GM18867 (cell line): ENCODE results near the gene LPCAT2.

Source experiments
- ATAC-seq: cut with Tn5 transposase; IDR thresholded peaks from one replicate; pipeline ENCODE4 v1.9.1; 2021; ENCODE audit warnings: mild to moderate bottlenecking, moderate library complexity; ENCODE audit not compliant: unreplicated experiment

The LPCAT2 gene

DNA sequence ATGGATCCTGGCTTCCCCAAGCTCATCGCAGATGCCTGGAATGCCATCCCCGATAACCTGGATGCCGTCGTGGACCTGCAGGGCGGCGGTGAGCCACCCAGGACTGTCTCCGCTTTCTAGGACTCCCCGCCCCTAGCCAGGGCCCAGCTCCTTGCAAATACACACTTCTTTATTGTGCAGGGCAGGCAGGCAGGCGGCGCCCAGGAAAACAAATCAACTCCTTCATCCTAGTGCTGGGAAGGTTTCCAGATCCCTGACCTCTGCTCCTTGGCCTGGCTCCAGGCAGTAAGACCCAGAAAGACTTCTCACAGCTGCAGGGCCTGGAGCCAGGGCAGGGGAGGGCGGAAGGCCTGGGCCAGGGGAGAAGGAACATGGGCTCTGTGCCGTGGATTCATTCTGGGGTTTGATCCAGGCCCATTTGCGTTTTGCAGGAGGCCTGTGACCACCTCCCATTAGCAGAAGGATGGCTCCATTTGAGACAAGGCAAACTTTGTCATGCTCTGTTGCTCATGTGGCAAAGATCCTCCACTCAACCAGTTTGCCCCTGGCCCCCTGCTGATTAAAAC is 6.0 kb upstream of the LPCAT2 start:
- no peak for ATAC-seq

DNA sequence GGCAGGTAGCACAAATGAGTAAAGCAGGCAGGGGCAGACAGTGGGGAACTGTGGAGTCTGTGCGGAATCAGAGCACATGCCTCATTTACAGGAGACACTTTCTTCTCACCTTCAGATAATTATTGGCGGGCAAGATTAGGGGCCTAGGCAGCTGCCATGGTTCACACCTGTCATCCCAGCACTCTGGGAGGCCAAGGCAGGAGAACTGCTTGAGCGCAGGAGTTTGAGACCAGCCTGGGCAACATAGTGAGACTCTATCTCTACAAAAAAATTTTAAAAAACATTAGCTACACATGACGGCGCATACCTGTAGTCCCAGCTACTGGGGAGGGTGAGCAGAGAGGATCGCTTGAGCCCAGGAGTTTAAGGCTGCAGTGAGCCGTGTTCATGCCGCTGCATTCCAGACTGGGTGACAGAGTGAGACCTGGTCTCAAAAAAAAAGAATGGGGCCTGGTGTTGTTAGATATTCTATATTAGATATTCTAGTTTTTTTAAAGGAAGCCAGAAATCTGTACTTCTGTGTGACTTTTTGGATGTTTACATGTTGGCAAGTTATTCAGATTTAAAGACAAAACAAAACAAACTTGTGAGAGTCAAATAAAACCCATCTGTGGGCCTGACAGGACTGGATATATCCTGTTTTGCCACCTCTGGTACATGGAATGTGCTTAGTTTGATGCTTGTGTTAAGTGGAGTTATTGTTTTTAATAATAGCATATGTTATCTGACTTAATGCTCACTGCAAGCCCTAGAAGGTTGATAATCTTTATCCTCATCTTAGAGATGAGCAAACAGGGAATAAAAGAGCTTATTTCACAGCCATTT is 4.9 kb upstream of the LPCAT2 start:
- ATAC-seq = no peak

DNA sequence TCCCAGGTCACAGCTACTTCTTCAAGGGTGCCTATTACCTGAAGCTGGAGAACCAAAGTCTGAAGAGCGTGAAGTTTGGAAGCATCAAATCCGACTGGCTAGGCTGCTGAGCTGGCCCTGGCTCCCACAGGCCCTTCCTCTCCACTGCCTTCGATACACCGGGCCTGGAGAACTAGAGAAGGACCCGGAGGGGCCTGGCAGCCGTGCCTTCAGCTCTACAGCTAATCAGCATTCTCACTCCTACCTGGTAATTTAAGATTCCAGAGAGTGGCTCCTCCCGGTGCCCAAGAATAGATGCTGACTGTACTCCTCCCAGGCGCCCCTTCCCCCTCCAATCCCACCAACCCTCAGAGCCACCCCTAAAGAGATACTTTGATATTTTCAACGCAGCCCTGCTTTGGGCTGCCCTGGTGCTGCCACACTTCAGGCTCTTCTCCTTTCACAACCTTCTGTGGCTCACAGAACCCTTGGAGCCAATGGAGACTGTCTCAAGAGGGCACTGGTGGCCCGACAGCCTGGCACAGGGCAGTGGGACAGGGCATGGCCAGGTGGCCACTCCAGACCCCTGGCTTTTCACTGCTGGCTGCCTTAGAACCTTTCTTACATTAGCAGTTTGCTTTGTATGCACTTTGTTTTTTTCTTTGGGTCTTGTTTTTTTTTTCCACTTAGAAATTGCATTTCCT is 3.4 kb upstream of the LPCAT2 start:
- no peak for ATAC-seq

DNA sequence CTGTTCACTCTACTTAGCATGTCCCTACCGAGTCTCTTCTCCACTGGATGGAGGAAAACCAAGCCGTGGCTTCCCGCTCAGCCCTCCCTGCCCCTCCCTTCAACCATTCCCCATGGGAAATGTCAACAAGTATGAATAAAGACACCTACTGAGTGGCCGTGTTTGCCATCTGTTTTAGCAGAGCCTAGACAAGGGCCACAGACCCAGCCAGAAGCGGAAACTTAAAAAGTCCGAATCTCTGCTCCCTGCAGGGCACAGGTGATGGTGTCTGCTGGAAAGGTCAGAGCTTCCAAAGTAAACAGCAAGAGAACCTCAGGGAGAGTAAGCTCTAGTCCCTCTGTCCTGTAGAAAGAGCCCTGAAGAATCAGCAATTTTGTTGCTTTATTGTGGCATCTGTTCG is 2.8 kb upstream of the LPCAT2 start:
- ATAC-seq = no peak

DNA sequence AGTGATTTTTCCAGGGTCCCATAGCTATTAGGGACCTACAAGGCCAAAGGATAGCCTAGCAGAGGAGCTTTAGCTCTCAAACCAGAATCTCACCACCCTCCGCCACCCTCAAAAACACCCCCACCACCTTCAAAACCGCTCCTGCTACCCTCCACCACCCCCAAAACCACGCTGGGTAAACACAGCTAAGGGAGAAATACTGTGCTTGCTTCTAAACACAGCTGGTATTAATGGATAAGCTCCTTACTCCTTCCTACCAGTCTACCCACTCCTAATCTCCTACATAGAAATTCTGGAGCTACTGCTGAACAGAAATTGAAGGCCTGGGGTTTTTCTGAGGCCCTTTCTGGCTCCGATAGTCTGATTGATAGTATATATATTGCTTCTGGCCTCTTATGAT is 2.2 kb upstream of the LPCAT2 start:
- no peak for ATAC-seq

DNA sequence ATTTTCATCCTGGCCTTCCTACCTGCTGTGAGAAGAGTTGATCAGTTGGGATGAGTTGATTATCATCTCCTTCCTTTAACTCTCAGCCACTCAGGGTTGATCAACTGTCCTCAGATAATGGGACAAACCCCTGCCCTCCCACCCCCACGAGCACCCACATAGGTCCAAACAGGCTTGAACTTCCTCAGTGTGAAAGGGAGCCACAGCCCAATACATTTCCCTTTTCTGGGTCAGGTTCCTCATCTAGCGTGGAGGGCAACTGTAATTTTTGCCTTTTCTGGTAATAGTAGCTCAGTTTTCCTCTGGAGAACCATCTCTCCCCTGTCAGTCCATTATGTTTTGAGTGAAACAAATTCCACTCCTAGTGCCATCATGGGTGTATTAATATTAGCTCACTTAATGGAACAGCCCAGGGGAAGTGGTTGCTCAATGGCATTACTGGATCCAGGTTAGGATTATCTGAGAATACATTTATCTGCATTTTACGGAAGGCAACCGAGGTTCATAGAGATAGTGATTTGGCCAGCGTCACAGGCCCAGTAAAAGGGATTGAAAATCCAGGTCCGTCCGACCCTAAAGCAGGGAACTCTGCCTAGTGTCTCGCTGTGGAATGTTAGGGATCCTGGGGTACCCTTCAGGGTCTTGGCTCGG is 476 bp upstream of the LPCAT2 start:
- no peak for ATAC-seq

DNA sequence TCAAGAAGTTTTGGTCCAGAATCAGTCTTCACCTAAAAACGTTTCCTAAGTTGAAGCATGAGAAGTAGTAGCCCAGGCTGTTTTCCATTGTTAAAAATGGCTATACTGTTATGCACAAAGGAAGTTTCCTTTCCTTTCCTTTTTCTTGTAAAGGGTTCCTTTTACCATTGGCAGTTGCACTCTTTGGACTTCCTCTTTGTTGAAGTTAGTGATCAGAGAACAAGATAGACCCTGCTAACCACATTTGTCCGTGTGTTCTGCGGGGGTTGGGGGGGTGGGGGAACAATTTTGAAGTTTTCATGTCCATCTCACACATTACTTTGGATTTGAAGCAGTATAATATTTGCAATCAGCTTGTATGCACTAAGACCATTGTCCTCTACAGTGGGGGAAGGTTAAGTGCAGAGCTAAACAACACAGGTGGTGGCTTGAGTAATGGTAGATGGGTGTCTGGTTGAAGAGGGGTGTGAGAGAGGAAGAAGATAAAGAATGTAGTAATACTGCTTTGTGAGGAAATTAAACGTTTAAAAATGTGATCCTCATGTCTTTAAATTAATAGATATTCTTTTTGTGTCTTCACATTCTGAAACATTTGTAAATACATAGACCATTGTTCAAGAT is 1.4 kb downstream of the LPCAT2 start:
- ATAC-seq = no peak

DNA sequence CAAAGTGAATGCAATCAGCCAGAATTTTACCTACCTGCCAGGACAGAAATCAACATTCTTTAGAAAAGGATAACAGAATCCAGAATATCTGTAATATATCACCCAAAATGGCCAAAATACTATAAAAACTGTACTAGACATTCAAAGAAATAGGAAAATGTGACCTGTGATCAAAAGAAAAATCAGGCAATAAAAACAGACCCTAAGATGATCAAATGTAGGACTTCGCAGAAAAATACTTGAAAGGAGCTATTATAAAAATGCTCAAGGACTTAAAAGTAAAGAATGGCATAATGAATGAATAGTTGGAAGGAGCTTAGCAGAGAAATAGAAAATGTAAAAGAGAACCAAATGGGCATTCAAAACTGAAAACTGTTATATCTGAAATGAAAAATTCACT is 4.1 kb downstream of the LPCAT2 start:
- no peak for ATAC-seq

DNA sequence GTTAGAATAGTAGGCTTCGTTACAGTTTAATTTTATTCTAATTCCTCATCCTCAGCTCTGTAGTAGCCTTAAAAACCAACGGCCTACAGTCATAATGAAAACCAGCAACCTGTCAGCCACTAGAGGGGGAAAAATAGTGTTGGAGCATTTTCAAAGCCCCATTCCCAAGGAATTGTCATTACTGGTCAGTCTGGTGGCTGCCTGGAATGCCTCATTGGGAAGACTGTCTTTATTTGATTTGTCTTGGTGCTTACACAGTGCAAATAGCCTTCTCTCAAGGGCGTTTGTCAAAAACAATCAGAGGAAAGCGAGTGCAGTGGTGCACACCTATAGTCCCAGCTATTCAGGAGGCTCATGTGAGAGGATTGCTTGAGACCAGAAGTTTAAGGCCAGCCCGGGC is 4.7 kb downstream of the LPCAT2 start:
- no peak for ATAC-seq

DNA sequence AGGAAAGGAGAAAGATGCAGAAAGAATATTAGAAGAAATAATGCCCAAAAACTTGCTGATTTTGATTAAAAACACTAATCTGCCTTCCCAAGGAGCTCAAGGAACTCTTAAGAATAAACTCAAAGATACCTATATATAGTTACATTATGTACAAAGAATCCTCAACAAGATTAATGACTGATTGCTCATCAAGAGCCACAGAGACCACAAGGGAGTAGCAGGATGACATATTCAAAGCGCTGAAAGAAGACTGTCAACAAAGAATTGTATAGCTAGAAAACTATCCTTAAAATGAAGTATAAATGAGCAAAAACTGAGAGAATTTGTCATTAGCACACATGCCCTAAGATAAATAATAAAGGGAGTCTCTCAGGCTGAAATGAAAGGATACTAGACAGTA is 6.2 kb downstream of the LPCAT2 start:
- ATAC-seq = no peak

DNA sequence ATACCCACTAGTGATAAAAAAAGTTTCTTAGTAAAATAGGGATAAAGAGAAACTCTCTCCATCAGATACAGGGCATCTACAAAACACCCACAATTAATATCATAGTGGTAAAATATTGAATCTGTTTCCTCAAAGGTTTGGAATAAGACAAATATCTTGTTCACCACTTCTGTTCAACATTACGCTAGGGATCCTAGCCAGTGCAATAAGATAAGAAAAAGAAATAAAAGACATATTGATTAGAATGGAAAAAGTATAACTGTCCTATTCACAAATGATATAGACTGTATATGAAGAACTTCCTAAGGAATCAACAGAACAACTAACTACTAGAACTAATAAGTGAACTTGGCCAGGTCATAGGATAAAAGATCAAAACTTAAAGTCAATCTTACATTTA is 12.9 kb downstream of the LPCAT2 start:
- no peak for ATAC-seq

DNA sequence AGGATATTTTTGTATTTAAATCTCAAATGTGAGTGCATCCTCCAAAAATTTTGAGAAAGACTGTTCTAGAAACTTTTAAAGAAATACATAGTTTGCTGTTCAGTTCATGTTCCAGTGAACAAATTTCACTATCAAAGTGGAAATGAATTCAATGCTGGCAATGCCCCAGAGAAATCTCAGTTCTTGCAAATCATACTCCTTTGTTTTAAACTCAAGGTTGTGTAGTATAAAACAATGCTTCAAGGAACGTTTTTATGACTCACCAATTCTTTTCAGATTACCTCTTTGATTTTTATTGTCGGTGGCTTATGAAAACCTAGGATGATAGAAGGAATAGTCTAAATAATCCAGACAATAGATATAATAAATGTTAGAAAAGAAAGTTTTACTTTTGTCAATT is 17.6 kb downstream of the LPCAT2 start:
- no peak for ATAC-seq

DNA sequence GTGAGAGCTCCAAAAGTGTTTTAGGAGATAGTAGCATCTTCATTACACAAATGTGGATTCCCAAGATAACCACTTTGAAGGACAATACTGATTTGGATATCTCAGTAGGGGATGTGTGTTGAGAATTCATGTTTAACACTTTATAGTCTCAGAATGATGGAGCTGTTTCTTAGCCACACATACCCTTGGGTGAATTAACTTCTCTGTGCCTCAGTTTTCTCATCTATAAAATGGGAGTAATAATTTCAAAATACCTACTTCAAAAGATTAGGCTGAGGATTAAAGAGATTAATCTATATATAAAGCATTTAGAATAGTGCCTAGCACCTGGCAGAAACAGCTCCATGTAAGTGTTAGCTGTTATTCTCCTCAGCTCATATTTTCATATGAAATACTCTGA is 19.0 kb downstream of the LPCAT2 start:
- ATAC-seq = no peak

DNA sequence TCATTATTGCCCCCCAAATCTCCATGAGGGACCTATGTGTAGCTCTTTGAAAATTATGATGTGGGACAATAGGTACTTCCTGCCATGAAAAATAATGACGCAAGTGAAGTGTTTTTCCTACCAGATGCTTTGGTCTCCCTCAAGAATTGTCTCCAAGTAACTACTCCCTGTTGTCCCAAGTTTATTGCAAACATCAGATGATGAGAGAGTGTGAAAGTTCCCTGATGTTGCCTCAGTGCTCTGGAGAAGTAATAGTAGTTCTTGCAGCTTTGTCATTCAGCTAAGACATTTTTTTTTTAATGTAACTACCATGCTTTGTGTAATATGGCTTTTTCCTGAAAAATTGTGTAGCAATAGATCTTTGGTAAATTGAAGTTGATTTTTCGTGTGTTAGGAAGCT is 20.1 kb downstream of the LPCAT2 start:
- no peak for ATAC-seq

DNA sequence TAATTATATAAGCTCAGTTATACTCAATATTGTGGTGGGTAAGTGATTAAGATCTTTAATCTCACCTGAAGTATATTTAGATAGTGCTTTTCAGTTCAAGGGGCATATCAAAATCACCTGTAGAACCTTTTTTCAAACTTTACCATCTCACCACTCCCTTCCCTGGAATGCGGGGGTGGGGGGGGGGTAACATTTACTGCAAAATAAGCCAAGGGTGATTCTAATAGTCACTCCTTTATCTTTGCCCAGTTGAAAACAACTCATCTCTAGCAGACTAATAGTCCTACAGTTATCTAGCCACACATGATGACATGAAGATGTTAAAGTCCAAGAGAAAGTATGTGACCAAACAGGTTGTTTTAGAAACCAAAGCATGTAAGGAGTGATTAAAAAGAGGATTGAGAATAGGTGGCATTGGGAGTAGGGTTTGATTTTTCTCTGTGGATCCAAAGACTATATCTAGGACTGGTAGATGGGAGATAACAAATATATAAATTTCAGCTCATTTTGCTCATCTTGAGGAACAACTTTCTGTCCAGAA is 21.5 kb downstream of the LPCAT2 start:
- no peak for ATAC-seq

DNA sequence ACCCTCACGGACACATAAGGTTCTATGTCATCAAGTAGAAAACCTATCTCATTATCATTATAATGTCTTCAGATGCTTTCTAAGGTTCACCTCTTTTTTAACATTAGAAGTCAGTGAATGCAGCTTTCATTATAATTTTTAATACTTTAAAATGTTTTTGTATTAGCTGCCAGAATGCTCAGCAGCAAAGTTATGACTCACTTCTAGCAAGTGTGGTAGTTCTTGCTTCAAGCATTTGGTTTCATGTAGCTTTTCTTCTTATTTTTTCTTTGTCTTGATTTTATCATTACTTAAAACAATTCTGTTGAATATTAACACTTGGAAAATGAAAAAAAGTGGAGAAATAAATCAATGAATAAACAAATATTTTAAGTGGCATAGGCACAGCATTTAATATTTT is 23.4 kb downstream of the LPCAT2 start:
- no peak for ATAC-seq

DNA sequence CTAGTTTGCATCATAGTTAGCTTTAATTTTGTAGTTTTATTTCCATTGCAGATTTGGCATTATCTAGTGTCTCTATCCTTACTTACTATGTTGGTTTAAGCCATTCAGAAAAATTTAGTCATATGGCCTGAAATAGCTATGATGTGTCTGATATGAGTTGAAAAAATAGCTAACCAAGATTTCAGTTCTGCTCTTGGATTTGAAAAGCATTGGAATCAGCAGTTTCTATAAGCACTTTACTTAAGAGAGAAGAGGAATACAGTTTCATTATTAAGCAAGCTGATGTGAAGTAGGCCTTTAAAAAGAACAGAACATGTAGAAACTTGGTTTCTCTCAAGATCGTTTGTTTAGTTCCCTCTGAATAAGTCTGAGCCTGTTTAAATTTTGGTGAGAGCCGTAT is 25.9 kb downstream of the LPCAT2 start:
- ATAC-seq = no peak

DNA sequence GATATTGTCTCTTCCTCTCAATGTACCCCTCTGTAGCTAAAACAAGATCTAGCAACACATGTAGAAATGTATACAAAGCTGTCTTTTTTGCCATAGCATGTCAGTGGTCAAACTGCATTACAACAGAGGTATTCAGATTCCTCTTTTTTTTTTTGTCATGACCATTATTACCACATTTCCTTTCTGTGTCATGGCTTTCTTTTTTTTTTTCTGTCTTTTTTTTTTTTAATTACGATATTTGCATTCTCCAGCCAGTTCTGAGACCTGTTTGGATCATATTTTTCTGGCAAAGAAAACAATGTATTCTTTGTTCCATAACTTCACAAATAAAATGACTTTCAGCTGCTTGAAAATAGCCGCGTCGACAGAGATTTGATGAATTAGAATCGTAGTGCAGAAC is 30.2 kb downstream of the LPCAT2 start:
- ATAC-seq = no peak

DNA sequence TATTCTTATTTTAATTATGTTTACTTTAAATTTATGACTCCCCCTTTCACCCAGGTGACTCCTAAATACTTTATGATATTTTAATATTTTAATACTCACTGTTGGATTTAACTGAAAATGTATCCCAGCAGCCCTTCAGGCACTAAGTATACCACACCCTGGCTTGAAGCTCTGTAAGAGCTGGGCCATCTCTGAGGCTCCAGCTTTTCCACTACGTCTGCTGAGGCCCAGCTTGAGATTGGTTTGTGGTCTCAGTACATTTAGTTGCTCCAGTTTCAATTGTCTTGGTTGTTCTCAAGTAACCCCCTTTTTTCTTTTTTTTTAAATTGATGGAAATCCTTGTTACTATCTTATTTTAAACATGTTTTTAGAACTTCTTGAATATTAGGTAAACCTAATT is 30.6 kb downstream of the LPCAT2 start:
- no peak for ATAC-seq

DNA sequence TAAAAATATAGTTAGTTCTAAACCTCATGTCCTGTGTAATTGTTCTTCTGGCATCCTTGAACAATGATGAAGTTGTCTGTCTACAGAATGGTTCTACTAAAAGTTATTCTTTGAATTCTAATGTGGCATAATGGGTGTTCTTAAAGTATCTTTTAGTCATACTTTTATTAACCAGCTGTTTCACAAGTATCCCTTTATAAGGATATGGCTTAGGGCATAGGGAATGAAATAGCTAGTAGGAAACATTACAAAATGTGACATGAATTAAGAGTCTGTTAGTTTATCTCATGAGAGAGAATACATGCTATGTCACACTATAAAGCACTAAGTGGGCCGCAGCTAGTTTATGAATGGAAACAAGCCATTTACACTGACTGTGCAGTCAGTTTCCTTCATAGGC is 31.3 kb downstream of the LPCAT2 start:
- ATAC-seq = no peak

DNA sequence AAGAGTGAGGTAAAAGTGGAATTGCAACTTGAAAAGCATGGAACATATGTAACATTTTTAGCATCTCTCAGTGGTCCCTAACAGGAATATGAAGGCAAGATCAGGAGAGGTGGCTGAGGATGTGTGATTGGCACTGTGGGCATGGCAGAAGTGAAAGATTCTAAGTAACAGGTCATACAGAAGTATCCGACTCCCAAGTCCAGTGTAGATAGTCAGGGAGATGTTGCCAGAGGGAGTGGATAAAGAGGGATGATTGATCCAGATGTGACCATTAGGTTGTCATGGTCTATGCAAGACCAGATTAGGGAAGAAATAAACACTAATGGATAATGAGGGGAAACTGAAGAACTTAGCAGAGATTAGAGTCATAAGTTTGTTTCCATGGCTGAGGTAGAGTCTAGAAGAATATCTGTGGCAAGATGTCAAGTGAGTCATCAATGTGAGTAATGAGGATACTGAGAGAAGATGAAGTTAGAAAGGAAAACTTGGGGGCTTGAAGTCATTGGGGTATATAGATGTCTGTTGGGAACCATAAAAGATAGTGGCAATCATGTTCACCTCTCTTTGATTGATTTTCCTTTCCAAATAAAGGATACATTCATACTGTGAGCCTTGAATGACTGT is 33.7 kb downstream of the LPCAT2 start:
- no peak for ATAC-seq
